ENCODE measurements around the gene LRRC17. TPM values are rescaled to one million over a fixed set of nuclear protein-coding genes. Genes with fewer than 3 reads are reported as not detected.

The LRRC17 gene
- polyA plus RNA-seq, 12 donors = 23.7 to 112 (median 39.3) TPM; not detected in 1

GRCh38 chr7:102985176-102985783 lies 72.5 kb downstream of the LRRC17 start:
- DNase-seq = no peak

- no peak for DNase-seq
These were observed 75.3 kb downstream of the LRRC17 start for GRCh38 chr7:102988088-102988487.

- no peak for DNase-seq
These were observed 76.1 kb downstream of the LRRC17 start for GRCh38 chr7:102988631-102989560.

DNA sequence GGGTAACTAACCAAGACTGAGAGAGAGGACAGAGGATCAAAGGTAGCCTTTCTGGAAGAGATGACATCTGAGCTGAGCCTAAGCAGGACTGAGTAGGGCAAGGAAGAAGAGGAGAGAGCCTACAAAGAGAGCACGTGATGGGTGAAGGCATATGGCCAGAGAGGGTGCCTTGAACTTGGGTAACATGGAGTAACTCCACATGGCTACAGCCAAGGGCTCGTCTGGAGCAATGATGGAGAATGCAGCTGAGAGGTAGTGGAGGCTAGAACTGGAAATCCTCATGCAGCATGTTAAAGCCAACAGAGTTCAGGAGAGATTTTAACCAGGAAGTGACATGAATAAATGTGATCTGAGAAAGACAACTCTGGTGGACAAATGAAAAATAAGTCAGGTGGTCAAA lies 77.8 kb downstream of the LRRC17 start:
- DNase-seq = no peak

DNA sequence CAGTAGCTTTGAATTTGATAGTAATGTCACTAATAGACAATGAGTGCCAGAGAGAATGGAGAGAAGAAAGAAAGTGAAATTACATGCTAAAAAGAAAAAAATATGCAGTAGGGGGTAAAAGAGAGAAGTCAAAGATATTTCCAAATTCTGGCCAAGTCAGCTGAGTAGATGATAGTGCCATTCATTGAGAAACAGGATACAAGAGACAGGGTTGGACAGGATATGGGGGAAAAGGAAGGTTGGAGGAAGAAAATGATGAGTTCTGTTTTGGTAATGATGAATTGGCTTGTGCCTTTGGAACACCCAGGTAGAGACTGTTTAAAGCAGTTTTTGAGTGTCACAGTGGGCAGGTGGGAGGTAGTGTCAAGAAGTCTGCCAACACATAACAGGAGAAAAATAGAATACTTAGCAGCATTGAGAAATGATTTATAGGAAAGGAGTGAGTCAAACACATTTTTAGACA lies 78.3 kb downstream of the LRRC17 start:
- no peak for DNase-seq

DNA sequence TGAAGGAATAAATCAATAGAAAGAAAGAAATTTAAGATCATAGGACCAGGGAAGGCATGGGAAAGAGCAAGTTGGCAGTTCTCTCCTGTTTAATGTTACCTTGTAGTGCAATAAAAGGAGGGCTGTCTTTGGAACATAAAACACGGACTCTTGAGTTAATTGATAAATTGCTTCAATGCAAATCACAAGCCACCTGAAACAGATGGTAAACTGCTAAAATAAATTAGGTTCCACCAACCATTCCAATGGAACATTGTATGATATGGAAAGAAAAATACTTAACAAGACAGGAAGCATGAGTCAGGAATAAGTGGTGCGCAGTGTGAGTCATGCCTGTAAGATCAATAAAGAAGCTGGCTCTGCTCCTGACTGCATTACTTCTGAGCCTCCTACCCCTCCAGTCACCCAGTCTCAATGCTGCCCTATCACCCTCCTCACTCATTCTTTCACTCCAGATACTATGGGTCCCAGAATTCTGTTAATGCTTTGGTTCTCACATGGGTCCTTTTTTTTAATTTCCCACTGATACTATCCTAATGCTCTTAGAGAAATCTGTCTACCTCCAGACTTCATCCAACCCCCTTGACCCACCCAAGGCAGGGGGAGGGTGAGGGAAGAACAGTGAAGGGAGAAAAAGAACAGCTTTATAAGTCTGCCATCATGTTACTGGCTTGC lies 78.9 kb downstream of the LRRC17 start:
- DNase-seq = peak; percentile 53

DNA sequence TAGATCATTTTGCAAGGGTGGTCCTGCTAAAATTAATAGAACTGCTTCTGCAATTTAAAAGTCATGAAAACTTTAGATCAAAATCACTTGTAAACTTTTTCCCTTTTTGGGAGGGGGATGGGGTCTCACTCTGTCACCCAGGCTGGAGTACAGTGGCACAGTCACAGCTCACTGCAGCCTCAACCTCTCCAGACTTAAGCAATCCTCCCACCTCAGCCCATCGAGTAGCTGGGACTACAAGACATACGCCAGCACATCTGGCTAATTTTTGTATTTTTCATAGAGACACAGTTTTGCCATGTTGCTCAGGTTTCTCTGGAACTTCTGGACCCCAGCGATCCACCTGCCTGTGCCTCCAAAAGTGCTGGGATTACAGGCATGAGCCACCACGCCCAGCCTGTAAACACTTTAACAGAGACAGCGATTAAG lies 79.7 kb downstream of the LRRC17 start:
- DNase-seq = no peak

- peak; percentile 57 for DNase-seq
These were observed 80.3 kb downstream of the LRRC17 start for GRCh38 chr7:102992938-102993717.

GRCh38 chr7:102993718-102994029 lies 80.9 kb downstream of the LRRC17 start:
- DNase-seq = no peak

- DNase-seq = no peak
These were observed 81.8 kb downstream of the LRRC17 start for GRCh38 chr7:102994567-102994966.

Other genes with a start within 250 kb of the LRRC17 start
- 1 to 10 TPM in 7 of 12 donors, under 1 TPM in 2, not detected in 3; 0.78 to 8.0 (median 2.1) TPM for gene POLR2J2, start 241.3 kb upstream of the LRRC17 start, polyA plus RNA-seq (ENCODE audit: insufficient read length in 12 of 12)
- gene FAM185A, start 164.0 kb upstream of the LRRC17 start, polyA plus RNA-seq (ENCODE audit: insufficient read length in 12 of 12) = 10 to 100 TPM in 1 of 12 donors, 1 to 10 TPM in 10, not detected in 1; 4.8 to 85.6 (median 6.6) TPM
- 1 to 10 TPM in 1 of 12 donors, under 1 TPM in 9, not detected in 2; 0.46 to 1.3 (median 0.76) TPM for gene FBXL13, start 161.8 kb downstream of the LRRC17 start, polyA plus RNA-seq (ENCODE audit: insufficient read length in 12 of 12)
- 10 to 100 TPM in 11 of 12 donors, not detected in 1; 19.9 to 35.0 (median 25.1) TPM for gene ARMC10, start 162.1 kb downstream of the LRRC17 start, polyA plus RNA-seq (ENCODE audit: insufficient read length in 12 of 12)
- 10 to 100 TPM in 11 of 12 donors, not detected in 1; 12.0 to 30.9 (median 16.8) TPM for gene NAPEPLD, start 236.1 kb downstream of the LRRC17 start, polyA plus RNA-seq (ENCODE audit: insufficient read length in 12 of 12)